Retinal pigment epithelial cell (primary cell): ENCODE measurements around the gene SPAG4.

Experiments used
- DNase-seq: peaks from one replicate; pipeline ENCODE4 v3.0.0-alpha.2; 2010; ENCODE audit warnings: low read depth
- H3K4me3 ChIP-seq: 2 replicates; pipeline ENCODE4 v1.5.1; 2011; ENCODE audit warnings: mild to moderate bottlenecking, low read length, control low read depth, moderate library complexity
- CTCF ChIP-seq: conservative IDR thresholded peaks from 2 replicates; pipeline ENCODE4 v1.5.1; 2011; ENCODE audit warnings: low read depth, low read length, control low read depth, inconsistent platforms

Gene SPAG4

DNA sequence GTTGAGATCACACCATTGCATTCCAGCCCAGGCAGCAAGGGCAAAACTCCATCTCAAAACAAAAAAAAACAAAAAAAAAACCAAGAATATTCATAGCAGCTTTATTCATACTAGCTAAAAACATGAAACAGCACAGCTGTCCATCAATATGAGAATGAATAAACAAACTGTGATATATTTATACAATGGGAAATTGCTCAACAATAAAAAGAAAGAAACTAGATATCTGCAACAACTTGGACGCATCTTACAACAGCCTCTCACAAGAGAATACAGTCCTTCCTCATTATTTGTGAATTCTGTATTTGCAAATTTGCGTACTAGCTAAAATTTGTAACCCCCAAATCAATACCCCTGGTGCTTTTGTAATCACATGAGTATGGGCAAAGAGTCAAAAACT lies 28.2 kb upstream of the SPAG4 start:
- no peak for DNase-seq
- H3K4me3 ChIP-seq: no peak overlapping the region
- no peak for TF ChIP-seq CTCF

- no peak for DNase-seq
- TF ChIP-seq CTCF: no peak
These were observed 27.2 kb upstream of the SPAG4 start for GRCh38 chr20:35588397-35588796.

GRCh38 chr20:35592339-35592974 lies 23.2 kb upstream of the SPAG4 start:
- DNase-seq: no peak
- no peak overlapping the region for H3K4me3 ChIP-seq
- TF ChIP-seq CTCF: no peak

More at GRCh38 chr20:35588397-35588796, 27.2 kb upstream of the SPAG4 start:
- no peak overlapping the region for H3K4me3 ChIP-seq

GRCh38 chr20:35595456-35595855 lies 20.2 kb upstream of the SPAG4 start:
- TF ChIP-seq CTCF: no peak
- H3K4me3 ChIP-seq: no peak overlapping the region
- no peak for DNase-seq

GRCh38 chr20:35595901-35596300 lies 19.7 kb upstream of the SPAG4 start:
- no peak overlapping the region for H3K4me3 ChIP-seq
- TF ChIP-seq CTCF: no peak
- no peak for DNase-seq

DNA sequence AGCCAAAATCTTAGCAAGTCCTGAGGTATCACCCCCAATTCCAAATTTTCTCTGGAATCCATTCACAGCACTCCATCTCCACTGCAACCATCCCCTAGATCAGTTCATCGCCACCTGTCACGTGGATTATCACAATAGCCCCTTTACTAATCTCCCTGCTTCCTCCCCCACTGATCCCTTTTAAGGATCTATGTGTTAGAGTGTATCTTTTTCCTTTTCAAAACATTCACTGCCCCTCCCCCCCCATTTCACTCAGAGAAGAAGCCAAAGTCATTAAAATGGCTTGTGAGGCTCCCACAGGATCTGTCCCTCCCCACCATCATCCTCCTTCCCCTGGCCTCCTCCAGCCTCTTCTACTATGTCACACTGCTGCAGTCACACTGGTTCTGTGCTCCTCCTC lies 18.4 kb upstream of the SPAG4 start:
- no peak for DNase-seq
- no peak for TF ChIP-seq CTCF
- no peak overlapping the region for H3K4me3 ChIP-seq

DNA sequence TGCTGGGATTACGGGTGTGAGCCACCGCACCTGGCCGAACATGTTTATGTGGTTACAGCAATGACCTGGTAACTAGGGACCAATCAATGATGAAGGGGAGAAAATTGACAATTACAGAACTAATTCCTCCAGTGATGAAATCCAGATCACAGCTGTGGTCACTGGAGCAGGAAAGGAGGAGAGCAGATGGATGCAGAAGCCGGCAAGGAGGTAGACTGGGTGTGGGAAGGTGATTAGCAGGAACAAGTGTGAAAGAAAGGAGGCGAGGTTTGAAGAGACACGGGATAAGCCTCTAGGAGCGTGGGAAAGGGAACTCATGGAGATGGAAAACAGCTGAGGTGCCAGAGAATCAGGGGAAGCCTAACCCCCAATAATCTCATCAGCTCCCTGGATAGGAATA lies 17.2 kb upstream of the SPAG4 start:
- no peak for DNase-seq
- H3K4me3 ChIP-seq: no peak overlapping the region
- no peak for TF ChIP-seq CTCF
